Stimulated activated CD4-positive, alpha-beta T cell treated with anti-CD3 and anti-CD28 coated beads, Interleukin-15, amount 100 ng/mL, for 24 hours (primary cell): ENCODE data around the gene DDX27.
"Not testable (repeated sequence)": the region's sequence is repeated elsewhere in the genome, so short reads cannot be mapped to it uniquely, and the experiment has no call there.

Source experiments
- DNase-seq: peaks from one replicate; pipeline ENCODE4 v3.0.0-alpha.2; 2020

Gene DDX27, protein sequence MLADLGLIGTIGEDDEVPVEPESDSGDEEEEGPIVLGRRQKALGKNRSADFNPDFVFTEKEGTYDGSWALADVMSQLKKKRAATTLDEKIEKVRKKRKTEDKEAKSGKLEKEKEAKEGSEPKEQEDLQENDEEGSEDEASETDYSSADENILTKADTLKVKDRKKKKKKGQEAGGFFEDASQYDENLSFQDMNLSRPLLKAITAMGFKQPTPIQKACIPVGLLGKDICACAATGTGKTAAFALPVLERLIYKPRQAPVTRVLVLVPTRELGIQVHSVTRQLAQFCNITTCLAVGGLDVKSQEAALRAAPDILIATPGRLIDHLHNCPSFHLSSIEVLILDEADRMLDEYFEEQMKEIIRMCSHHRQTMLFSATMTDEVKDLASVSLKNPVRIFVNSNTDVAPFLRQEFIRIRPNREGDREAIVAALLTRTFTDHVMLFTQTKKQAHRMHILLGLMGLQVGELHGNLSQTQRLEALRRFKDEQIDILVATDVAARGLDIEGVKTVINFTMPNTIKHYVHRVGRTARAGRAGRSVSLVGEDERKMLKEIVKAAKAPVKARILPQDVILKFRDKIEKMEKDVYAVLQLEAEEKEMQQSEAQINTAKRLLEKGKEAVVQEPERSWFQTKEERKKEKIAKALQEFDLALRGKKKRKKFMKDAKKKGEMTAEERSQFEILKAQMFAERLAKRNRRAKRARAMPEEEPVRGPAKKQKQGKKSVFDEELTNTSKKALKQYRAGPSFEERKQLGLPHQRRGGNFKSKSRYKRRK

DNA sequence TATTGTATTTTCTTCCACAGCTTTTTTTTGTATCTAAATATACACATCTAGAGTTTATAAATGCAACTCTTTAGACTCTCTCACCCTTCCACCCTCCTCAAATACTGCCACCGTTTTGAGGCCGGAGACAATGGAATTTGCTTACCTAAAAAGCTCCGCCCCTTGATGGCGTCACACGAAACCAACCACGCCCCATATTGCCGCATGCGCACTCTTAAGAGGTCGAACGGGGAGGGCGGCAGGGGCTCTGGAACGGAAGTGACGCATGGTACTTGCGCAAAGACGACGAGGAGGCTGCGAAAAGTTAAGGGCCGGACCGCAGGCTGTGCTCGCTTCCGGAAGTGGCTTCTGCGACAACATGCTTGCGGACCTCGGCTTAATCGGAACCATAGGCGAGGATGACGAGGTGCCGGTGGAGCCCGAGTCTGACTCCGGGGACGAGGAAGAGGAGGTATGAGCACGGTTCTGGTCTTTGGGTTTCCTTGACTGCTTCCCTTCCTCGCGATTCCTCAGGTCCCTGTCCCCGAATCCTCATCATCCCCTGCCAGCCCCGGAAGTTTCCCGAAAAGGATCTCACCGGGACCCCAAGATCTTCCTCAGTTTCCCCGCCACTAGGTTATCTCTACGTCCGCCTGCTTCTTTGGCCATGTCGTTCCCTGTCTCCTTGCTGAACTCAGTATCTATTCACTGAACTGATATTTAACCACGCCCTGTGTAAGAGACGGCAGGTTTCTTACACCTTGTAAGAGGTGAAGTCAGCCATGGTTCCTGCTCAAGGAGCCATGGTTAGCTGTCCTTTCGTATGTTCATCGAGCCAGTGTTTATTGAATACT lies at the start of gene DDX27:
Gene DDX27, plus strand, starts transcription at position 326 of the 833 bp plus-strand sequence. Its CDS starts 33 bp downstream, at position 359.
- peak; percentile 96 for DNase-seq

DNA sequence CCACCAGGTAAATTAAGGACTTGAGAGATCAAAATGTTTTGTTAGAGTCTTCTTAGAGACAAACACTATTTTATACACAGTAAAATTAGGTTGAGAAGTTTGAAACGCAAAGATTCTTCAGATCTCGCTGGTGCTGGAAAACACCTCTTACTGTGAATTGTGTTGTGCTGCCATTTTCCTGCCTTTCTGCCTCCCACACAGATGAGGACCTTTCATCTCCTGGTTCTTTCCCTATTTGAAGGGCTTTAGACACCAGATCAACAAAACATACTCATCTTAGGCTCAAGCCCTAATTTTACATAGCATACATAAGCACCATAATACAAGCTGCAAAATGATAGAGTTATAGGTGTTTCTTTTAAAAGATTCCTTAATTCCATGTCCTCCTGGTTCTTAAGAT lies 49.7 kb upstream of the DDX27 start:
- DNase-seq = no peak

DNA sequence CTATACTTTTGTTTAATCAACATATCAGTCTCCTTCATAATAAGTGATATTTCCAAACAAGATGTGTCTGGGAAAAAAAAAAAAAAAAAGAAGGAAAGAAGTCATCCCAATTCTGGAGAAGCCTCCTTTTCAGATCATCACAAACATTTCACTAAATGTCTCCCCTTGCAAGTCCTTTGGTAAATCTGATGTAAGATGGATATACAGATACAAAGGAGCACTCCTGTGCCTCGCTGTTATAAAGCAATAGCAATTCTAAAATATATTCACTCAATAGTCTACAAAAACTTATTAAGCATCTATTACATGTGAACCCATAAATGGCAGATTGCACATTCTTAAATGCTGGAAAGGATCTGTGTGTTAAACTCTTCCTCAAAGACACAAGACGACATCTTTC lies 48.5 kb upstream of the DDX27 start:
- no peak for DNase-seq

GRCh38 chr20:49171909-49172308 lies 47.3 kb upstream of the DDX27 start:
- no peak for DNase-seq

DNA sequence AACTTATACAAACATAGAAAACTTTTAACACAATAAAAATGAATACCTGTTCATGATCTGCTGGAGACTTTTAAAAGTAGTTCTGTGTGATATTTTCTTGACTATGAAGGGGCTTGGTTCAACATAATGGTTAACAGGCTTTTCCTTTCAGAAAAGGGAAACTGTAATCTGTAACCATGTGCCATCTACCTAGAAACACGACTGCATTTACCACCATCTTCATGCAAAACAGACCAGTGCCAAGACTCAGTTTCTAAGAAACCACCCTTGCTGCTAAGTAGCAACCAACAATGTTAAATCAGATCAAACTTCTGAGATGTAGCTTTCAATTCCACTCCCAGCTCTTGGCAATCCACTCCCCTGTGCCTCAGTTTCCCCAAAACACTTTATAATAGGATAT lies 46.8 kb upstream of the DDX27 start:
- DNase-seq = no peak

- no peak for DNase-seq
Observed at GRCh38 chr20:49174183-49174582, 45.0 kb upstream of the DDX27 start.

- DNase-seq = no peak
Observed at GRCh38 chr20:49179368-49180277, 39.6 kb upstream of the DDX27 start.

GRCh38 chr20:49181265-49181877 lies 37.8 kb upstream of the DDX27 start:
- DNase-seq = no peak

- no peak for DNase-seq
Observed at GRCh38 chr20:49183444-49183843, 35.8 kb upstream of the DDX27 start.

- not testable (repeated sequence) for DNase-seq
Observed at GRCh38 chr20:49184084-49184501, 35.1 kb upstream of the DDX27 start.

- no peak for DNase-seq
Observed at GRCh38 chr20:49184691-49185070, 34.5 kb upstream of the DDX27 start.

GRCh38 chr20:49185071-49185761 lies 34.0 kb upstream of the DDX27 start:
- DNase-seq = no peak

DNA sequence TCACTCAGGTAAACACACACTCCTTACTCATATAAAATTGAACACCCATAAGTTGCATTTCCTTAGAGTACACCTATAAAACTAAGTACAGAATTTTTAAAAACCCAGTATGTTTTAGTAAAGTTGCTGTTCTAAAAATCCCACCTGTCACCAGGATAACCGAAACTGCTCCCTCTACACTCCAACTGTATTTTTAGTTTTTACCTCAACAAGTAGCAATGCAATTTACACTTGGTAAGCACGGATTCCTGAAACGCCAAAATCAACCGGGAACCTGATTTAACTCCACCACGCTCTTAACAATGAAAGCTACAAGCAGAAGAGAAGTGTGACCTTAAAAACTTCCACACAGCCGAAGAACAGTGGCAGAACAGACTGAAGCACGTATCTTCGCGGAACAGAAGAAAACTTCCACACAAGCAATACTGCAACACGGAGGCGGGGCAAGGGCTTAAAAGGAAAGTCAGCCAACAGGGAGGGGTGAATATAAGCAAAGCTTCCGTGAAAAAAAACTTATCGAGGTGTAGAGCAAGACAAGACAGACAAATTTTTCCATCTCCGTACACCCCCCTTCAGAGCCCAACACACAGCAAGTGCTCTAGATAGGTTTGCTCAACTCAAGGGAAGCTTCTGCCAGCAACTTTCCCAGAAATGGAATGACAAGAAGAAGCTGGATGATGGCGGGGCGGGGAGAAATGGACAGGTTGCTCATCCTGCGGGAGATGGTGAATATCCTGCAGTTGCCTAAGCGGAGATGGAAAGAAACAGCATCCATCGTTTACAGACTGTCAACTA lies 32.5 kb upstream of the DDX27 start:
- peak; percentile 82 for DNase-seq

- DNase-seq = peak; percentile 25
Observed at GRCh38 chr20:49187330-49187850, 31.8 kb upstream of the DDX27 start.

DNA sequence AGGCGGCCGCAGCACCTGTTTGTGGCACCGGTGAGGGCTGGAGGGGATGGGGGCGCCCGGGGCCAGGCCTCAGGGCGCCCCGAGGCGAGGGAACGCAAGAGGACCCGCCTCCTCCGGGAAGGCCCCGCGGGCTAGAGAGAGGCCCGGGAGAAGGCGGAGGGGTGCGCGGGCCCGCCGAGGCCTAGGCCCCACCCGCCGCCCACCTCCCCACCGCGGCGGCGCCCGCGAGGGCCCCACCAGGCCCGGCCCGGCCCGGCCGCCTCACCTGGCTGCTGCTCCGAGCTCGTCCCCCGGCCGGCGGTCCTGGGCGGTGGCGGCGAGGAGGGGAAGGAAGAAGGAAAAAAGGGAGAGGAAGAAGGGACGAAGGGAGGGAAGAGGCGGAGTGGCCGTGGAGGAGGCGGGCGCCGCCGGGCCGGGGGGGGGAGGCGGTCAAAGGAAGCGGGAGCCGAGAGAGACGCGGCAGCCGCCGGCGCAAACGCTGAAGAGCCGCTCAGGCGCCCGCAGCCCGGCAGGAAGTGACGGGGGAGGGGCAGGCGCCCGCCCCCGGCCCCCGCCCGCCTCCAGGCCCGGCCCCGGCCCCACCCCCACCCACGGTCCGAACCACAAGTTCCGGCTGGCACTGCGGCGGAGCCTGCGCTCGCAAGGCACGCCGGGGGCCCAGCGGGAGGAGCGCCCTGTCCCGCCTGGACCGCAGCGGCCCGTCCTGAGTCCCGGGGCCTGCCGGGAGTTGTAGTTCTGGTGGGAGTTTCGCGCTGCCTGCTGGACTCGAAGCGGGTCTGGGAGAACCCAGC lies 31.2 kb upstream of the DDX27 start, which contains the start of gene STAU1:
Gene STAU1, minus strand, starts transcription at position 484 of the 791 bp plus-strand sequence. CDS start 22,133 bp downstream, outside the sequence.
- DNase-seq = peak; percentile 96

DNA sequence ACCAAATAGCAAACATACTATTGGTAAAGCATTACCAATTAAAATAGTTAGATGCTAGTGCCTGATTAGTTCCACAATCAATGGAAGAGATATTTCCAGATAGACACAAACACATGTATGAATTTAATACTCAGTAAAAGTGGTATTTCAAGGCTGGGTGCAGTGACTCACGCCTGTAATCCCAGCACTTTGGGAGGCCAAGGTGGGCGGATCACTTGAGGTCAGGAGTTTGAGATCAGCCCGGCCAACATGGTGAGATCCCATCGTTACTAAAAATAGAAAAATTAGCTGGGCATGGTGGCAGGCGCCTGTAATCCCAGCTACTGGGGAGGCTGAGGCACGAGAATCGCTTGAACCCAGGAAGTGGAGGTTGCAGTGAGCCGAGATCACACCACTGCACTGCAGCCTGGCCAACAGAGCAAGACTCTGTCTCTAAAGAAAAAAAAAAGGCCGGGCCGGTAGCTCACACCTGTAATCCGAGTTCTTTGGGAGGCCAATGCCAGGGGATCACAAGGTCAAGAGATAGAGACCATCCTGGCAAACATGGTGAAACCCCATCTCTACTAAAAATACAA lies 26.2 kb upstream of the DDX27 start:
- DNase-seq = not testable (repeated sequence)

- no peak for DNase-seq
Observed at GRCh38 chr20:49199729-49200293, 19.4 kb upstream of the DDX27 start.

- no peak for DNase-seq
Observed at GRCh38 chr20:49203011-49203410, 16.2 kb upstream of the DDX27 start.
